Uterus (tissue), 4 donors: ENCODE data around the gene BRD9. TPM values are rescaled to one million over a fixed set of nuclear protein-coding genes. Genes with fewer than 3 reads are reported as not detected.
"Not testable (repeated sequence)": the region's sequence is repeated elsewhere in the genome, so short reads cannot be mapped to it uniquely, and the experiment has no call there.

Source experiments
- DNase-seq, 2 donors: peaks; one replicate each; pipeline ENCODE4 v3.0.0-alpha.2; 2019 to 2020
- H3K27ac ChIP-seq, 2 donors: fragments of 200-600 bp; sonication (generic); 1 replicate in 1 of 2; 2 replicates in 1 of 2; pipeline ENCODE4 v1.5.1; 2016 to 2018
- H3K27me3 ChIP-seq, 2 donors: fragments of 200-600 bp; sonication (generic); one replicate each; pipeline ENCODE4 v1.5.1; 2018 to 2019; ENCODE audit warnings: control low read depth in 1 of 2
- H3K36me3 ChIP-seq, 2 donors: fragments of 200-600 bp; sonication (generic); one replicate each; pipeline ENCODE4 v1.5.1; 2019; ENCODE audit warnings: control low read depth in 1 of 2
- H3K4me1 ChIP-seq, 2 donors: fragments of 200-600 bp; sonication (generic); one replicate each; pipeline ENCODE4 v1.5.1; 2018 to 2019; ENCODE audit warnings: control low read depth in 1 of 2
- H3K4me3 ChIP-seq, 2 donors: fragments of 200-600 bp; sonication (generic); 1 replicate in 1 of 2; 2 replicates in 1 of 2; pipeline ENCODE4 v1.5.1; 2018 to 2019; ENCODE audit warnings: mild to moderate bottlenecking in 1 of 2
- H3K9me3 ChIP-seq, 2 donors: fragments of 200-600 bp; sonication (generic); one replicate each; pipeline ENCODE4 v1.5.1; 2019; ENCODE audit warnings: control low read depth in 1 of 2
- POLR2A ChIP-seq, 2 donors: fragments of 450-650 bp; IDR thresholded peaks; one replicate each; pipeline ENCODE4 v1.6.1; 2016; ENCODE audit warnings: antibody characterized with exemption in 2 of 2, mild to moderate bottlenecking in 1 of 2, moderate library complexity in 1 of 2
- intact Hi-C: fragments of 100-400 bp; cut with DNase I; formaldehyde crosslinking; loops from one replicate; pipeline ENCODE4 v1.15.1; 2023; ENCODE audit warnings: low total_unique reads
- total RNA-seq, 4 donors: library from RNA; depleted of rRNA in 3 of 4; stranded (reverse); fragments of >200 nt in 3 of 4; gene quantifications; one replicate each; pipeline versions ENCODE4 v1.1.0 to v1.2.4, GENCODE V29; 2014 to 2023
- TF ChIP-seq, protein P1 (sequence below), 4 experiments: fragments of 200-600 bp in 2 of 4; fragments of 450-650 bp in 2 of 4; sonication (generic) in 2 of 4; IDR thresholded peaks; one replicate each; pipeline ENCODE4 v1.5.1; 2016 to 2019; ENCODE audit warnings: antibody characterized with exemption in 4 of 4, mild to moderate bottlenecking in 2 of 4, moderate library complexity in 1 of 4
- donor health status: DM: yes; HTN: yes; CAD: no.

The BRD9 gene
- total RNA-seq, 4 donors from 2014 or later = 31.0 to 53.9 (median 44.2) TPM

DNA sequence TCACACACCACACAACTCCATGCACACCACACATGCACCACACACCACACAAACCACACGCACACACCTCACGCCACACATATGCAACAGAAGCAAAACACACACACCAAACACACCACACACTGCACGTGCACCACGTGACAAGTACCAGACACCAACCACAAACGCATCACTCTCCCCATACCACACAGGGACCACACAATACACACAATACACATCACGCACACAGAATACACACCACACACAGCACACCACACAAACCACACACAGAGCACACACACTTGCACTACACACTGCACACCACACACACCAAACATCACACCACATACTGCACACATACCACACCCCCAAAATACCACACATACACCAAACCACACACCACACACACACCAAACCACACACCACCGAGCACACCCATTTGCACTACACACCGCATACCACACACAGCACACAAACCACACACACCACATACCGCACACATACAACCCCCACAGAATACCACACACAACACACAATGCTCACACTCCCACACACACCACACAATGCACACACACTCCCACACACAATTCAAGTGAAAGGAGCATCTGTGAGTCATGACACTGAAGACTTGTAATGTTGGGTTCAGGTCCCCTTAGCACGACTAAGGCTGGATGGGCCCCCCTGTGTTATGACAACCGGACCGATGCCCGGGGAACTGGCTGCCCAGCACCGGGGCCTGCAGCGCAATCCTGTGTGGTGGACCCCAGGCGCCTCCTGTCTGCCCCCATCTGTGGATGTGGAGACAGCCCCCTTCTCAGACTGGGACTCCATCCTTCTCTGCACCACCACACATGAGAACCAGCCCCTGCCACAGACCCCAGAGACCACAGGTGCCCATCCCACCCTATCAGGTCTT is 35.8 kb downstream of the BRD9 start:
- H3K27me3 ChIP-seq = peaks cover 0 to 4% of the 10 kb centered on the region in 2 donors
- intact Hi-C loops = no loop called here
- H3K4me3 ChIP-seq = no peak overlapping the region
- DNase-seq = no peak
- no peaks in the 10 kb centered on the region for H3K4me1 ChIP-seq
- H3K9me3 ChIP-seq = no peaks in the 10 kb centered on the region
- no peak for TF ChIP-seq POLR2A (IDR thresholded peaks at IDR 0.05)
- no peaks in the 10 kb centered on the region for H3K36me3 ChIP-seq
- no peak overlapping the region for H3K27ac ChIP-seq

DNA sequence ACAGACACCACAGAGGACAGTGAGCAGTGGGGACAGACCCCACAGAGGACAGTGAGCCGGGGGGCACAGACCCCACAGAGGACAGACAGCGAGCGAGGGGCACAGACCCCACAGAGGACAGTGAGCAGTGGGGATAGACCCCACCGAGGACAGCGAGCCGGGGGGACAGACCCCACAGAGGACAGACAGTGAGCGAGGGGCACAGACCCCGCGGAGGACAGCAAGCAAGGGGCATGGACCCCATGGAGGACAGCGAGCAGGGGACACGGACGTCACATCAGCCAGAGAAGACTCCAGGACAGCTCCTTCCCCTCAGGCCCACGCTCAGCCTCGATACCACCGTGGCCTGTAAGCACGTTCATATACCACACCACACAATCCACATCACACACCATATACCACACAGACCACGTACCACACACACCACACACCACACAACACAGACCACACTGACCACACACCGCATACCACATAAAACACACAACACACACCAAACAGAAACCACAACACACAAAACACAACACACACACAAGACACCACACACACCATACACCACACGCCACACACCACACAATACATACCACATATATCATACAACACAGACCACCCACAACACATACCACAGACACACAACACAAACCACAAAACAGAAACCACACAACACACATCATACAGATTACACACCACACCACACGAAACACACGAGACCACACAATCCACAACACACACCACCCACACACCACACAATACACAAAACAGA is 36.6 kb downstream of the BRD9 start:
- no peaks in the 10 kb centered on the region for H3K4me1 ChIP-seq
- peaks cover 0 to 8% of the 10 kb centered on the region in 2 donors for H3K27me3 ChIP-seq
- H3K9me3 ChIP-seq = no peaks in the 10 kb centered on the region
- no peaks in the 10 kb centered on the region for H3K36me3 ChIP-seq
- no peak overlapping the region for H3K27ac ChIP-seq
- intact Hi-C loops = no loop called here
- no peak for DNase-seq
- H3K4me3 ChIP-seq = no peak overlapping the region
- TF ChIP-seq POLR2A (IDR thresholded peaks at IDR 0.05) = no peak
- TF ChIP-seq, protein P1, sequence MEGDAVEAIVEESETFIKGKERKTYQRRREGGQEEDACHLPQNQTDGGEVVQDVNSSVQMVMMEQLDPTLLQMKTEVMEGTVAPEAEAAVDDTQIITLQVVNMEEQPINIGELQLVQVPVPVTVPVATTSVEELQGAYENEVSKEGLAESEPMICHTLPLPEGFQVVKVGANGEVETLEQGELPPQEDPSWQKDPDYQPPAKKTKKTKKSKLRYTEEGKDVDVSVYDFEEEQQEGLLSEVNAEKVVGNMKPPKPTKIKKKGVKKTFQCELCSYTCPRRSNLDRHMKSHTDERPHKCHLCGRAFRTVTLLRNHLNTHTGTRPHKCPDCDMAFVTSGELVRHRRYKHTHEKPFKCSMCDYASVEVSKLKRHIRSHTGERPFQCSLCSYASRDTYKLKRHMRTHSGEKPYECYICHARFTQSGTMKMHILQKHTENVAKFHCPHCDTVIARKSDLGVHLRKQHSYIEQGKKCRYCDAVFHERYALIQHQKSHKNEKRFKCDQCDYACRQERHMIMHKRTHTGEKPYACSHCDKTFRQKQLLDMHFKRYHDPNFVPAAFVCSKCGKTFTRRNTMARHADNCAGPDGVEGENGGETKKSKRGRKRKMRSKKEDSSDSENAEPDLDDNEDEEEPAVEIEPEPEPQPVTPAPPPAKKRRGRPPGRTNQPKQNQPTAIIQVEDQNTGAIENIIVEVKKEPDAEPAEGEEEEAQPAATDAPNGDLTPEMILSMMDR (IDR thresholded peaks at IDR 0.05) = no peak

DNA sequence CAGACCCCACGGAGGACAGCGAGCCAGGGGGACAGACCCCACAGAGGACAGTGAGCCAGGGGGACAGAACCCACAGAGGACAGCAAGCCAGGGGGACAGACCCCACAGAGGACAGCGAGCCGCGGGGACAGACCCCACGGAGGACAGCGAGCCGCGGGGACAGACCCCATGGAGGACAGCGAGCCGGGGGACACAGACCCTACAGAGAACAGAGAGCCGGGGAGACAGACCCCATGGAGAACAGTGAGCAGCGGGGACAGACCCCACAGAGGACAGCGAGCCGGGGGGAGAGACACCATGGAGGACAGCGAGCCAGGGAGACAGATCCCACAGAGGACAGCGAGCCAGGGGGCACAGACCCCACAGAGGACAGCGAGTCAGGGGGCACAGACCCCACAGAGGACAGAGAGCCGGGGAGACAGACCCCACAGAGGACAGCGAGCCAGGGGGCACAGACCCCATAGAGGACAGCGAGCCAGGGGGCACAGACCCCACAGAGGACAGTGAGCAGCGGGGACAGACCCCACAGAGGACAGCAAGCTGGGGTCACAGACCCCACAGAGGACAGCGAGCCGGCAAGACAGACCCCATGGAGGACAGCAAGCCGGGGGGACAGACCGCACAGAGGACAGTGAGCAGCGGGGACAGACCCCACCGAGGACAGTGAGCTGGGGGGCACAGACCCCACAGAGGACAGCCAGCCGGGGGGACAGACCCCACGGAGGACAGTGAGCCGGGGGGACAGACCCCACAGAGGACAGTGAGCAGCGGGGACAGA is 37.4 kb downstream of the BRD9 start:
- DNase-seq = peak in 1 of 2 donors; percentile 8
- TF ChIP-seq, protein P1 (IDR thresholded peaks at IDR 0.05) = no peak
- TF ChIP-seq POLR2A (IDR thresholded peaks at IDR 0.05) = no peak
- intact Hi-C loops = no loop called here

DNA sequence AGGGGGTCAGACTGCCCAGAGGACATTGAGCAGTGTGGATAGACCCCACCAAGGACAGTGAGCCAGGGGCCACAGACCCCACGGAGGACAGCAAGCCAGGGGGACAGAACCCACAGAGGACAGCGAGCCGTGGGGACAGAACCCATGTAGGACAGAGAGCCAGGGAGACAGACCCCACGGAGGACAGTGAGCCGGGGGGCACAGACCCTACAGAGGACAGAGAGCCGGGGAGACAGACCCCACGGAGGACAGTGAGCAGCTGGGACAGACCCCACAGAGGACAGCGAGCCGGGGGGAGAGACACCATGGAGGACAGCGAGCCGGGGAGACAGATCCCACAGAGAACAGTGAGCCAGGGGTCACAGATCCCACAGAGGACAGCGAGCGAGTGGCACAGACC is 38.4 kb downstream of the BRD9 start:
- H3K4me3 ChIP-seq = no peak overlapping the region
- no peak for TF ChIP-seq POLR2A (IDR thresholded peaks at IDR 0.05)
- TF ChIP-seq, protein P1 (IDR thresholded peaks at IDR 0.05) = no peak
- peaks cover 0 to 16% of the 10 kb centered on the region in 2 donors for H3K27me3 ChIP-seq
- peak in 1 of 2 donors; percentile 8 for DNase-seq
- no peaks in the 10 kb centered on the region for H3K4me1 ChIP-seq
- no peaks in the 10 kb centered on the region for H3K36me3 ChIP-seq
- intact Hi-C loops = no loop called here
- H3K9me3 ChIP-seq = no peaks in the 10 kb centered on the region
- H3K27ac ChIP-seq = no peak overlapping the region

More for the DNA sequence above, 37.4 kb downstream of the BRD9 start:
- Histone ChIP-seq H3K9me3 (no peaks in the 10 kb centered on the region), H3K27me3 (peaks cover 0 to 11% of the 10 kb centered on the region in 2 donors), H3K4me3 (no peak overlapping the region), H3K4me1 (no peaks in the 10 kb centered on the region), H3K36me3 (no peaks in the 10 kb centered on the region), H3K27ac (no peak overlapping the region)

DNA sequence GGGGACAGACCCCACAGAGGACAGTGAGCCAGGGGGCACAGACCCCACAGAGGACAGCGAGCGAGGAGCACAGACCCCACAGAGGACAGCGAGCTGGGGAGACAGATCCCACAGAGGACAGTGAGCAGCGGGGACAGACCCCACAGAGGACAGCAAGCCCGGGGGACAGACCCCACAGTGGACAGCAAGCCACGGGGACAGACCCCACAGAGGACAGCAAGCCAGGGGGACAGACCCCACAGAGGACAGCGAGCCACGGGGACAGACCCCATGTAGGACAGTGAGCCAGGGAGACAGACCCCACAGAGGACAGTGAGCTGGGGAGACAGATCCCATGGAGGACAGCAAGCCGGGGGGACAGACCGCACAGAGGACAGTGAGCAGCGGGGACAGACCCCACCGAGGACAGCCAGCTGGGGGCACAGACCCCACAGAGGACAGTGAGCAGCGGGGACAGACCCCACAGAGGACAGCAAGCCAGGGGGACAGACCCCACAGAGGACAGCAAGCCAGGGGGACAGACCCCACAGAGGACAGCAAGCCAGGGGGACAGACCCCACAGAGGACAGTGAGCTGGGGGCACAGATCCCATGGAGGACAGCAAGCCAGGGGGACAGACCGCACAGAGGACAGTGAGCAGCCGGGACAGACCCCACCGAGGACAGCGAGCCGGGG is 39.0 kb downstream of the BRD9 start:
- H3K27ac ChIP-seq, H3K9me3 ChIP-seq, intact Hi-C loops, H3K4me1 ChIP-seq, H3K4me3 ChIP-seq, H3K36me3 ChIP-seq: not testable (repeated sequence)
- H3K27me3 ChIP-seq = peaks cover 0 to 16% of the 10 kb centered on the region in 2 donors
- peak in 1 of 2 donors; percentile 2 for DNase-seq
